ENCODE results near the gene EP400. TPM values are rescaled to one million over a fixed set of nuclear protein-coding genes. Genes with fewer than 3 reads are reported as not detected.

Gene EP400
- total and polyA plus RNA-seq, 2 of the 8 experiments (the other 6 are each of a cell fraction or from before 2014, with no cell fraction given), result 13.1 to 69.7 TPM

DNA sequence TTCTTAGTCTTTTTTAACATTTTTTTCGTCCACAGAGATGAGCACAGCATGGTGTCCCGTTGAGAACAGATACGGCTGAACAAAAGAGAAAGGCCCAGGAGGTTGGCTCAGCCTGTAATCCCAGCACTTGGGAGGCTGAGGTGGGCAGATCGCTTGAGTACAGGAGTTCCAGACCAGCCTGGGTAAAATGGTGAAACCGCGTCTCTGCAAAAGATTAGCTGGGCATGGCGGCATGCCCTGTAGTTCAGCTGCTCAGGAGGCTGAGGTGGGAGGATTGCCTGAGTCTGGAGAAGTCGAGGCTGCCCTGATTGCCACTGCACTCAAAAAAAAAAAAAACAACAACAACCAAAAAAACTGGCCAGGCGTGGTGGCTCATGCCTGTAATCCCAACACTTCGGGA, 5.9 kb upstream of the EP400 start:
- Histone ChIP-seq H2BK20ac (ENCODE audit: low read length) (no peak overlapping the region), H3K79me1 (ENCODE audit: low read depth, low read length) (no peaks in the 10 kb centered on the region), H3K36me3 (ENCODE audit: control insufficient read depth in 2 of 4, insufficient read depth in 4 of 4, low read length in 3 of 4) (peaks cover 21 to 53% (median 43%) of the 10 kb centered on the region in 4 experiments), H3K4ac (replicated peaks; ENCODE audit: insufficient read length, low read depth, low read length) (no peak overlapping the region), H3K4me1 (replicated peaks in 1 of 4; ENCODE audit: control insufficient read depth in 3 of 4, insufficient read depth in 4 of 4, low read length in 3 of 4) (peaks cover 0 to 3% (median 1%) of the 10 kb centered on the region in 4 experiments; a peak in 4 of 7 replicates), H3K18ac (ENCODE audit: extremely low read depth, low read length) (no peak overlapping the region), H3K4me2 (ENCODE audit: insufficient read depth in 1 of 2, low read depth in 2 of 2, low read length in 2 of 2) (no peak overlapping the region), H3K23ac (ENCODE audit: insufficient read length) (no peak overlapping the region), H4K8ac (ENCODE audit: extremely low read depth, insufficient read depth, low read length) (no peak overlapping the region), H4K5ac (ENCODE audit: insufficient read length, low read depth, low read length) (no peak overlapping the region), H4K20me1 (replicated peaks in 1 of 2; ENCODE audit: control insufficient read depth in 1 of 2, insufficient read depth in 2 of 2, low read length in 2 of 2) (peaks cover 0 to 20% of the 10 kb centered on the region in 2 experiments), H3K4me3 (ENCODE audit: extremely low read depth in 1 of 4, insufficient read depth in 2 of 4, low read depth in 3 of 4, low read length in 4 of 4) (no peak overlapping the region), H2BK15ac (ENCODE audit: low read length) (no peak overlapping the region), H2BK5ac (ENCODE audit: low read depth, low read length) (no peak overlapping the region), H3K56ac (replicated peaks; ENCODE audit: insufficient read length, low read depth, low read length) (no peak overlapping the region), H3K27me3 (replicated peaks in 1 of 4; ENCODE audit: control insufficient read depth in 3 of 4, extremely low read depth in 1 of 4, insufficient read depth in 3 of 4, low read length in 3 of 4) (no peaks in the 10 kb centered on the region), H3K23me2 (ENCODE audit: low read depth, low read length) (no peaks in the 10 kb centered on the region), H2AK5ac (ENCODE audit: low read depth, low read length) (no peak overlapping the region), H2AFZ (ENCODE audit: low read length) (no peak overlapping the region), H2BK120ac (replicated peaks; ENCODE audit: low read depth, low read length) (no peak overlapping the region), H2BK12ac (ENCODE audit: low read depth, low read length) (no peak overlapping the region), H3K27ac (ENCODE audit: low read depth, low read length) (no peak overlapping the region), H3K79me2 (ENCODE audit: control insufficient read depth in 1 of 2, insufficient read depth in 2 of 2, low read length in 2 of 2) (no peaks in the 10 kb centered on the region), H4K91ac (replicated peaks; ENCODE audit: insufficient read length, low read length) (no peak overlapping the region), H3K14ac (ENCODE audit: insufficient read length) (no peak overlapping the region), H3K9ac (replicated peaks in 1 of 4; ENCODE audit: extremely low read depth in 1 of 4, low read depth in 3 of 4, low read length in 3 of 4) (no peak overlapping the region), H3K9me3 (ENCODE audit: insufficient read depth in 2 of 2, low read depth in 1 of 2, low read length in 1 of 2) (no peaks in the 10 kb centered on the region)
- FAIRE-seq (no peak), DNase-seq (ENCODE audit: low read depth in 1 of 2, low spot score in 2 of 2) (no peak)
- TF ChIP-seq CEBPB (IDR thresholded peaks at IDR 0.05; ENCODE audit: low read depth, low read length) (no peak), YY1 (IDR thresholded peaks at IDR 0.05; ENCODE audit: low read depth, low read length) (no peak), CBX8 (IDR thresholded peaks at IDR 0.05; ENCODE audit: borderline replicate concordance, low read depth, low read length) (no peak)
- CTCF ChIA-PET (ENCODE audit: partially characterized antibody), result interaction anchor here (0.8 kb wide), 1 partner anchor 45 kb away, joined by 3 read pairs; no protein-coding TSS in a partner anchor
- 96% methylated on average over 10 of the region's 10 CpGs; no CpG with 5 or more reads in 1 of the 2 experiments for WGBS, 2 experiments (ENCODE audit: extremely low coverage in 1 of 2, insufficient coverage in 1 of 2, insufficient read length in 1 of 2, insufficient replicate concordance in 2 of 2, low coverage in 1 of 2, low lambda C conversion rate in 2 of 2, missing lambda C conversion rate in 1 of 2)
- POLR2A ChIA-PET (ENCODE audit: partially characterized antibody), result interaction anchor here (1.4 to 5.6 kb wide), 4 partner anchors 8 to 103 kb away, joined by 3 to 44 read pairs (median 16); partner anchors contain the start of gene PUS1

Measured in H1 (cell line).